DMS153 treated with DMSO at 0.1 percent for 48 hours (cell line): ENCODE results near the gene C15orf62.

Experiments used
- DNase-seq: peaks from one replicate; lab custom pipeline; 2025; ENCODE audit not compliant: unreplicated experiment; lab: John Stamatoyannopoulos, UW

The C15orf62 gene

GRCh38 chr15:40812721-40813425, 43.1 kb downstream of the C15orf62 start:
- DNase-seq, result no peak

- DNase-seq, result no peak
These were observed 45.4 kb downstream of the C15orf62 start for GRCh38 chr15:40815042-40815698.

DNA sequence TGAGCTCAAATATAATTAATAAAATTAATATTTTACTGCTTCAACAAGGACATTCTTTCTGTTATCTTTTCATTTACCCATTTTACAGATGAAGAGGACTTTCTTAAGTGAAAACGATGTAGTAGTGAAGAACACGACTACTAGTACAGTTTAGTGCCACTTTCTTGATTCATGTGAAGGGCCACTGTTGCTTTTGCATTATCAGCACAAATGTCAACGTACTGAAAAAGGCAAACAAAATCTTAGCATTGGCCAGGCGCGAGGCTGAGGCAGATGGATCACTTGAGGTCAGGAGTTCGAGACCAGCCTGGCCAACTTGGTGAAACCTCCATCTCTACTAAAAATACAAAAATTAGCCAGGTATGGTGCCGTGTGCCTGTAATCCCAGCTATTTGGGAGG, 49.3 kb downstream of the C15orf62 start:
- no peak for DNase-seq

GRCh38 chr15:40821195-40821594, 51.4 kb downstream of the C15orf62 start:
- no peak for DNase-seq
